HG02885 (cell line): Measurements from ENCODE around the gene DECR2.
"Not testable (repeated sequence)": the region's sequence is repeated elsewhere in the genome, so short reads cannot be mapped to it uniquely, and the experiment has no call there.

Experiments
- ATAC-seq: cut with Tn5 transposase; IDR thresholded peaks from one replicate; pipeline ENCODE4 v1.9.1; 2021; ENCODE audit warnings: mild to moderate bottlenecking; ENCODE audit not compliant: unreplicated experiment, poor library complexity

DECR2 gene

GRCh38 chr16:398561-399339 is 2.9 kb upstream of the DECR2 start:
- ATAC-seq = no peak

DNA sequence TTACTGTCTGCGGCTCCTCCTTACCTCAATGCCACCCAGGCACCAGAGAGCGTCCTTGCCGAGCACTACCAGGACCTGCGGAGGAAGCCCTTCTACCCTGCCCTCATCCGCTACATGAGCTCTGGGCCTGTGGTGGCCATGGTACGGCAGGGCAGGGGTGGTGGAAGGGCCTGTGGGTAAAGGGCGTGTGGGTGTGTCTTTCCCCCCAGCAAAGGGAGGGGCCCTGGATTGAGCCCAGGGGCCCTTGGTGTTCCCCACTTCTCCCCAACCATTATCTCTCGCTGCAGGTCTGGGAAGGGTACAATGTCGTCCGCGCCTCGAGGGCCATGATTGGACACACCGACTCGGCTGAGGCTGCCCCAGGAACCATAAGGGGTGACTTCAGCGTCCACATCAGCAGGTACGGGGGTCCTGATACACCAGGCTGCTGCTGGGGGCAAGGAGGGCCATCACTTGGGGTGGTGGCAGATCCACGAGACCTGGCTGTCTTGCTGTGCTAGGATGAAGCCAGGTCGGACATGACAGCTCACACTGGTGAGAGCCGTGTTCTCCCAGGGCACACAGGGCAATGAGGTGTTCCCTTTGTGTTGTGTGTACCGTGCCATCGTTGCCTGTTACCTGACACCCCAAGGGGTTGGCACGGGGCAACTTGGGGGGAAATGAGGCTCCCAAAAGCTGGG is 2.2 kb upstream of the DECR2 start:
- no peak for ATAC-seq

DNA sequence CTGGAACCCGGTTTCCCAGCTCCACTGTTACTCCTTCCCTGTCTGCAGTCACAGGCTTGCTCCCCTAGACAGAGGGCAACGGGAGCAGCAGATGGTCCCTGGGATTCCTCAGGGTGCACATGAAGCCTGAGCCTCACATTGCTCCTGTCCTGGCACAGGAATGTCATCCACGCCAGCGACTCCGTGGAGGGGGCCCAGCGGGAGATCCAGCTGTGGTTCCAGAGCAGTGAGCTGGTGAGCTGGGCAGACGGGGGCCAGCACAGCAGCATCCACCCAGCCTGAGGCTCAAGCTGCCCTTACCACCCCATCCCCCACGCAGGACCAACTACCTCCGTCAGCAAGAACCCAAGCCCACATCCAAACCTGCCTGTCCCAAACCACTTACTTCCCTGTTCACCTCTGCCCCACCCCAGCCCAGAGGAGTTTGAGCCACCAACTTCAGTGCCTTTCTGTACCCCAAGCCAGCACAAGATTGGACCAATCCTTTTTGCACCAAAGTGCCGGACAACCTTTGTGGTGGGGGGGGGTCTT is 1.6 kb upstream of the DECR2 start:
- ATAC-seq = no peak

DNA sequence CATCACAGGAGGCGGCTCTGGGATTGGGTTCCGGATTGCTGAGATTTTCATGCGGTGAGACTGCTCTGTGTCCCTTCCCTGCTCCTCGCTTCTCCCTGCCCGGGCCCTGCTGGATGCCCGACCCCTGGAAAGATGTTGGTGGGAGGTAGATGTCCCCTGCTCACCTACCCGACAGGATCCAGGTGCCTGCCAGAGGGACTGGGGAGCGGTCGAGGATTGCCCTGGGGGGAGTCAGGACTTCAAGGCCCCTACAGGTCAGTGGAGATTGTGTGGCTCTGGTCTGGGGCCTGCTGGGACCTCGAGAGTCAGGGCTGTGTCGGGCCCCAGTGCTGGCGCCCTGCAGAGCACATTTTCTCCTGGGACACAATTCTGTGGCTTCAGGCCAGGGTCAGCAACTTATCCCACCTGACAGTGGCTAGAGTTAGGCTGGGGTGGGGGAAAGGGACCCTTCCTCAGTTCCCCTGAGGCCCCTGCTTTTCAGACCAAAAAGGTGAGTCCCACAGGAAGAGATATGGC is 3.3 kb downstream of the DECR2 start:
- no peak for ATAC-seq

- no peak for ATAC-seq
Measured at GRCh38 chr16:405548-406506, 4.1 kb downstream of the DECR2 start.

DNA sequence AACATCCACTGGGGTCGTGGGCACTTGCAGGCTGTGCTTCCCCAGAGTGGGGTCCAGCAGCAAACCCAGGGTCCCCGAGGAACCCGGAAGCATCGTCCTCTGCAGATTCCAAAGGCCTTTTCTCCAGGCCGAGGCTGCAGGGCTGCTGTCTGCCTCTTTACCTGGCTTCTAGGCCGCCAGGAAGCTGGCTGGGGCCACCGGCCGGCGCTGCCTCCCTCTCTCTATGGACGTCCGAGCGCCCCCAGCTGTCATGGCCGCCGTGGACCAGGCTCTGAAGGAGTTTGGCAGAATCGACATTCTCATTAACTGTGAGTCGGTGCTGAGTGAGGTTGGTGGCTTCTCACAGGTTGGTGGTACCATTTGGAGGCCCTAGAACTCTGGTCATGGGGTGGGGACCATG is 5.6 kb downstream of the DECR2 start:
- ATAC-seq = no peak

GRCh38 chr16:410516-411178 is 9.0 kb downstream of the DECR2 start:
- no peak for ATAC-seq

- no peak for ATAC-seq
Measured at GRCh38 chr16:411576-412265, 10.0 kb downstream of the DECR2 start.

DNA sequence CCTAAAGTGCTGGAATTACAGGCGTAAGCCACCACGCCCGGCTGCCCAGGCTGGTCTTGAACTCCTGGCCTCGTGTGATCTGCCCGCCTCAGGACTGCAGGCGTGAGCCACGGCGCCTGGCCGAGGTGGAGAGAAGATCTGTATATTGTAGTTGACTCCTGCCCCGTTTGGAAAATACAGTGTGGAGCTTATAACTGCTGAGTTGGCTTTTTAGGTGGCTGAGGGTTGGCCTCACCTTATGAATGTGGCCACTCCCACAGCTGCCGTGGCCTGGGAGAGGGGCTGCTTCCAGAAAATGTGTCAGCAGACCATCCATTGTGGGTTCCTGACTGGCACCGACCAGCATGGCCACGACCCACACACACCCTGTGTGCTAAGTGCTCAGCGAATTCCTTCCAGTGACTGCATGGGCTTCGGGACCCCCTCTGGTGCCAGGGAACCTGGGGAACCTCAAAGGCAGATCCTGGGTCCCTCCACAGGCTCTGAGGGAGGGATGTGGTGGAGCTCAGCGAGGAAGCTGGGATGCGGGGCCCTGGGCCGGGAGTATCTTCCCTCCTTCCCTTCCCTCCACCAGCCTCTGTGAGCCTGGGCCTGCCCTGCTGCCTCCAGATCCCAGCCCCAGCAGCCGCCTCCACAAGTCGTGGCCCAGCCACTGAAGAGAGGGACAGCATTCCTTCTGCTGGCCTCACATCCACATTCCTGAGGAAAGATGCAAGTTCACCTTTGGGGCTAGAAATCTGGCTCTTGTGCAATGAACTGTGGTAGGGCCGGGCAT is 12.9 kb downstream of the DECR2 start:
- ATAC-seq = no peak

DNA sequence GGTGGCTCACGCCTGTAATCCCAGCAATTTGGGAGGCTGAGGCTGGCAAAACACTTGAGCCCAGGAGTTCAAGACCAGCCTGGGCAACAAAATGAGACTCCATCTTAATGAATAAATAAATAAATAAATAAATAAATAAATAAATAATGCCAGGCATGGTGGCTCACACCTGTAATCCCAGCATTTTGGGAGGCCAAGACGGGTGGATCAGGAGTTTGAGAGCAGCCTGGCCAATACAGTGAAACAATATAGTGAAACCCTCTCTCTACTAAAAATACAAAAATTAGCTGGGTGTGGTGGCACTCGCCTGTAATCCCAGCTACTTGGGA is 13.4 kb downstream of the DECR2 start:
- not testable (repeated sequence) for ATAC-seq

DNA sequence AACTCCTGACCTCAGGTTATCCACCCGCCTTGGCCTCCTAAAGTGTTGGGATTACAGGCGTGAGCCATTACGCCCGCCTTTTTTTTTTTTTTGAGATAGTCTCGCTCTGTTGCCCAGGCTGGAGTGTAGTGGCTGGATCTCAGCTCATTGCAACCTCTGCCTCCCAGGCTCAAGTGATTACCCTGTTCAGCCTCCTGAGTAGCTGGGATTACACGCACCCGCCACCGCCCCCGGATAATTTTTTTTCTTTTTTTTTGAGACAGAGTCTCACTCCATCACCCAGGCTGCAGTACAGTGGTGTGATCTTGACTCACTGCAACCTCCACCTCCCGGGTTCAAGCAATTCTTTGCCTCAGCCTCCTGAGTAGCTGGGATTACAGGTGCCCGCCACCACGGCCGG is 20.5 kb downstream of the DECR2 start:
- not testable (repeated sequence) for ATAC-seq

- ATAC-seq = no peak
Measured at GRCh38 chr16:424033-424622, 22.4 kb downstream of the DECR2 start.

- ATAC-seq = no peak
Measured at GRCh38 chr16:424623-425081, 23.0 kb downstream of the DECR2 start.

- ATAC-seq = peak; percentile 90
Measured at GRCh38 chr16:425082-425718, 23.5 kb downstream of the DECR2 start, which contains the start of gene RAB11FIP3. Gene RAB11FIP3, plus strand, starts transcription at chr16:425649. Its CDS starts 358 bp downstream, at chr16:426007.

- ATAC-seq = peak; percentile 40
Measured at GRCh38 chr16:425740-426114, 24.0 kb downstream of the DECR2 start.

GRCh38 chr16:426115-426905 is 24.6 kb downstream of the DECR2 start:
- peak; percentile 23 for ATAC-seq

DNA sequence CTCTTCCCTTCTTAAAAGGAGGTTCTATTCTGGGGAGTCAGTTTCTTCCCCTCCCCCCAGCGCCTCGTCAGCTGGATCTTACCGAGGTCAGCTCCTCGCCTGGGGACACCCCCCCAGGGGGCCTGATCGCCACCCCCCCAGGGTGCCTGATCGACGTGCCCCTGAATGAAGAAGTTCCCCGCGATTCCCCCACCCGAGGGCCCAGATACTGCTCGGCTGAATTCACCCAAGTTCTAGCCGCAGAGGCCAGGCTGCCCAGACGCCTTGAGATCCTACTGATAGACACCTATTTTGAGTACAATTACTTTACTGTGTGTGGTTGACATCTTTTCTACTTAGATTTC is 25.2 kb downstream of the DECR2 start:
- no peak for ATAC-seq
